ENCODE data around the gene GFOD1. TPM values are rescaled to one million over a fixed set of nuclear protein-coding genes. Genes with fewer than 3 reads are reported as not detected.
"Not testable (repeated sequence)": the region's sequence is repeated elsewhere in the genome, so short reads cannot be mapped to it uniquely, and the experiment has no call there.

Gene GFOD1
- total and polyA plus RNA-seq, 10 donors: 3.4 to 54.0 (median 32.5) TPM

DNA sequence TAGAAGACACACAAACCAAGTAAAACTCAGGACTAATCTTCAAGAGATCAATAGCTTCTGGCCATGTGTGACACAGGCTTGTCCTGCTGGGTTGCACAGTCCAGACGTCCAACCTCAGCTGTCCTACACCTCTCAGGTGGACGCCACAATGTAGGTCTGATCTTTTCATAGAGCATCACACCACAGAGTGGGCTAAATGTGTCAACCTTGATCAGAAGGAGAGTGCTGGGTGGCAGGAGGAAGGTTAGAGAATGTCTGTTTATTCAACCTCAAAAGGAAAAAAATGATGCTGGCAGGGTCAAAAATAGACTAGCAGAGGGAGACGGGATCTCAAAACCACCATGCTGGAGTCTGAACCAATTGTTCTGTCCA is 41.7 kb downstream of the GFOD1 start:
- Histone ChIP-seq H3K9me3 (no peaks in the 10 kb centered on the region), H3K36me3 (peaks cover 0 to 9% (median under 1%) of the 10 kb centered on the region in 6 donors), H3K4me3 (no peak overlapping the region), H3K4me1 (peaks cover 23 to 78% (median 53%) of the 10 kb centered on the region in 6 donors), H3K27me3 (replicated peaks in 1 of 7) (no peaks in the 10 kb centered on the region), H3K27ac (peak overlapping the region in 7 of 8 donors; percentile 15 to 88 (median 54))
- WGBS, 5 donors: 62 to 80% (median 75%) methylated on average over 3 of the region's 3 CpGs
- no peak for DNase-seq
- TF ChIP-seq CTCF (IDR thresholded peaks at IDR 0.05 in 8 of 11, conservative IDR thresholded peaks at IDR 0.05 in 3 of 11): no peak
- no peak for TF ChIP-seq POLR2A (IDR thresholded peaks at IDR 0.05)
- TF ChIP-seq POLR2AphosphoS5 (IDR thresholded peaks at IDR 0.05): no peak
- intact Hi-C loops (cut with DNase I; ENCODE audit: low total_unique reads): no loop called here

DNA sequence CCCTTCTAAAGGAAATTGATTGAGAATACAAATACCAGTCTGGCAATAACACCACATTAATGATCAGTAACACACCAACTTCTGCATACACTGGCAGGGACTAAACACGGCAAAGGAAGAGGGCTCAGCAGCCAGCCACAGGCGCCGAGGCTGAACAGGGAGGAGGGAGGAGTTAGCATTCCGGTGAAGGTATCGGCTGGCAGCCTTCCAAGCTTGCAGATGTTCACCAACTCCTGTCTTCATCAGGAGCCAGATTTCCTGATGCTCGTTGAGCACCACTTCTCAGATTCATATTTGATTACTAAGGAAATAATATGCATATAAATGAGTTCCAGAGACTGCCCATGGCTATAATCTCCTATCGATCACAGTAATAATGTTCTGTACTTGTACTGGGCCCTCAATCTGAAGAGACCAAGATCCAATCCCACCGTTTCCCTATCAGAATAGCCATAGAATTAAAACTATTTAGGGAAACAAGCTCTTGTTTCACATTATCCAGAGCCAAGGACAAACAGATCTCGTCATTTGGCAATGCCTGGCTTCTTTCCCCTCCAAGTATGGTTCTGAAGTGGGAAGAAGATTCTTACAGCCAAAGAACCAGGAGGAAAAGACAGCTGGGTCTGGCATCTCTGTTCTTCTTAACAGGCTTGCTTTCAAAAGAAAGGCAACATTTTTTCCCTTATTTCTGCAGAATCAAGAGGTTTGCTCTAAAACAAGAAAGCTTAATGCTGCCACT is 42.2 kb downstream of the GFOD1 start:
- TF ChIP-seq POLR2A (IDR thresholded peaks at IDR 0.05) (no peak), CTCF (IDR thresholded peaks at IDR 0.05 in 8 of 11, conservative IDR thresholded peaks at IDR 0.05 in 3 of 11) (no peak), POLR2AphosphoS5 (IDR thresholded peaks at IDR 0.05) (peak in 2 of 3 donors; percentile 45 to 62)
- Histone ChIP-seq H3K4me1 (peaks cover 23 to 79% (median 54%) of the 10 kb centered on the region in 6 donors), H3K9me3 (no peaks in the 10 kb centered on the region), H3K27ac (peak overlapping the region in 6 of 8 donors; percentile 32 to 88 (median 66)), H3K36me3 (peaks cover 0 to 3% (median 0%) of the 10 kb centered on the region in 6 donors), H3K27me3 (replicated peaks in 1 of 7) (no peaks in the 10 kb centered on the region), H3K4me3 (peak overlapping the region in 1 of 8 donors; percentile 25)
- DNase-seq: peak; percentile 86
- intact Hi-C loops (cut with DNase I; ENCODE audit: low total_unique reads): no loop called here
- 9 to 19% (median 17%) methylated on average over 9 of the region's 9 CpGs for WGBS, 5 donors

DNA sequence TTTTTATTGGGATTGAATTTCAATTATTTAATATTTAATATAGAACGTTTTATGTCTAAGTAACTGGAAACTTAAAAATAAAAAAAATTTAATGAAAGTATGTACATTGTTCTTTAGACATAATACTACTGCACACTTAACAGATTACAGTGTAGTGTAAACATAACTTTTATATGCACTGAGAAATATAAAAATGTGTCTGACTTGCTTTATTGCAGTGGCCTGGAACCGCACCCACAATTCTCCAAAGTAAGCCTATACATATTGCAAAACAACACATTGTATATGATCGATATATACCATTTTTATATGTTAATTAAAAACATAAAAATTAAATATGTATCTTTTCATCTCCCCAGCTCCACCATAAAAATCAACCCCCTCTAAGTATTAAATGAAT is 42.8 kb downstream of the GFOD1 start:
- H3K27me3 ChIP-seq (replicated peaks in 1 of 7): no peaks in the 10 kb centered on the region
- WGBS, 5 donors: 73 to 92% (median 85%) methylated on average over 3 of the region's 3 CpGs
- no peaks in the 10 kb centered on the region for H3K36me3 ChIP-seq
- intact Hi-C loops (cut with DNase I; ENCODE audit: low total_unique reads): no loop called here
- TF ChIP-seq CTCF (IDR thresholded peaks at IDR 0.05 in 8 of 11, conservative IDR thresholded peaks at IDR 0.05 in 3 of 11) (no peak), POLR2A (IDR thresholded peaks at IDR 0.05) (no peak), POLR2AphosphoS5 (IDR thresholded peaks at IDR 0.05) (no peak)
- no peak for DNase-seq
- no peaks in the 10 kb centered on the region for H3K9me3 ChIP-seq
- H3K27ac ChIP-seq: peak overlapping the region in 5 of 8 donors; percentile 33 to 88 (median 78)
- H3K4me3 ChIP-seq: peak overlapping the region in 1 of 8 donors; percentile 25
- peaks cover 23 to 73% (median 54%) of the 10 kb centered on the region in 6 donors for H3K4me1 ChIP-seq

DNA sequence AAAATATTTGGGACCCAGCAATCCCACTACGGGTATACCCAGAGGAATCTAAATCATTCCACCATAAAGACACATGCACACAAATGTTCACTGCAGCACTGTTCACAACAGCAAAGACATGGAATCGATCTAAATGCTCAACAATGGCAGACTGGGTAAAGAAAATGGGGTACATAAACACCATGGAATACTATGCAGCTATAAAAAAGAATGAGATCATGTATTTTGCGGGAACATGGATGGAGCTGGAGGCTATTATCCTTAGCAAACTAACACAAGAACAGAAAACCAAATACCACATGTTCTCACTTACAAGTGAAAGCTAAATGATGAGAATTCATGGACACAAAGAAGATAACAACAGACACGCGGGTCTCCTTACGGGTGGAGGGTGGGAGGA is 43.4 kb downstream of the GFOD1 start:
- intact Hi-C loops (cut with DNase I; ENCODE audit: low total_unique reads): not testable (repeated sequence)
- H3K4me1 ChIP-seq: peaks cover 23 to 67% (median 48%) of the 10 kb centered on the region in 6 donors

More for the DNA sequence above, 43.4 kb downstream of the GFOD1 start:
- not testable (repeated sequence) for H3K36me3 ChIP-seq; DNase-seq; H3K9me3 ChIP-seq; H3K27ac ChIP-seq; H3K4me3 ChIP-seq; H3K27me3 ChIP-seq (replicated peaks in 1 of 7)
- WGBS, 5 donors: 95 to 99% (median 98%) methylated on average over 6 of the region's 6 CpGs
